ENCODE results near the gene KRT26. TPM values are rescaled to one million over a fixed set of nuclear protein-coding genes. Genes with fewer than 3 reads are reported as not detected.

KRT26 gene
- total RNA-seq, 1 donor from 2014 or later: not detected

- no peaks in the 10 kb centered on the region for H3K36me3 ChIP-seq (ENCODE audit: control insufficient read depth in 3 of 3, insufficient read depth in 3 of 3, low read length in 3 of 3)
- peaks cover 0 to 8% (median 3%) of the 10 kb centered on the region in 3 donors for H3K27me3 ChIP-seq (ENCODE audit: control insufficient read depth in 3 of 3, insufficient read depth in 3 of 3, low read length in 3 of 3)
- peaks cover 0 to 5% (median 0%) of the 10 kb centered on the region in 3 donors for H3K9me3 ChIP-seq (ENCODE audit: control insufficient read depth in 3 of 3, low read length in 3 of 3)
- H3K4me1 ChIP-seq (ENCODE audit: control insufficient read depth in 3 of 3, insufficient read depth in 3 of 3, low read length in 3 of 3): no peaks in the 10 kb centered on the region
- H3K9ac ChIP-seq (ENCODE audit: low read depth in 1 of 3, low read length in 3 of 3): no peak overlapping the region
- H3K4me3 ChIP-seq (ENCODE audit: low read length in 3 of 3): no peak overlapping the region
- no peak overlapping the region for H3K27ac ChIP-seq (ENCODE audit: low read depth, low read length)
Observed at GRCh38 chr17:40738553-40738952, 33.4 kb downstream of the KRT26 start.

GRCh38 chr17:40735016-40735415 lies 37.0 kb downstream of the KRT26 start:
- Histone ChIP-seq H3K27ac (ENCODE audit: low read depth, low read length) (no peak overlapping the region), H3K9ac (ENCODE audit: low read depth in 1 of 3, low read length in 3 of 3) (no peak overlapping the region), H3K9me3 (ENCODE audit: control insufficient read depth in 3 of 3, low read length in 3 of 3) (no peaks in the 10 kb centered on the region), H3K36me3 (ENCODE audit: control insufficient read depth in 3 of 3, insufficient read depth in 3 of 3, low read length in 3 of 3) (no peaks in the 10 kb centered on the region), H3K4me3 (ENCODE audit: low read length in 3 of 3) (no peak overlapping the region), H3K4me1 (ENCODE audit: control insufficient read depth in 3 of 3, insufficient read depth in 3 of 3, low read length in 3 of 3) (no peaks in the 10 kb centered on the region), H3K27me3 (ENCODE audit: control insufficient read depth in 3 of 3, insufficient read depth in 3 of 3, low read length in 3 of 3) (peaks cover 1 to 8% (median 6%) of the 10 kb centered on the region in 3 donors)

- no peak overlapping the region for H3K9ac ChIP-seq (ENCODE audit: low read depth in 1 of 3, low read length in 3 of 3)
- no peaks in the 10 kb centered on the region for H3K9me3 ChIP-seq (ENCODE audit: control insufficient read depth in 3 of 3, low read length in 3 of 3)
- no peak overlapping the region for H3K27ac ChIP-seq (ENCODE audit: low read depth, low read length)
- H3K36me3 ChIP-seq (ENCODE audit: control insufficient read depth in 3 of 3, insufficient read depth in 3 of 3, low read length in 3 of 3): no peaks in the 10 kb centered on the region
- H3K4me3 ChIP-seq (ENCODE audit: low read length in 3 of 3): no peak overlapping the region
- no peaks in the 10 kb centered on the region for H3K4me1 ChIP-seq (ENCODE audit: control insufficient read depth in 3 of 3, insufficient read depth in 3 of 3, low read length in 3 of 3)
- H3K27me3 ChIP-seq (ENCODE audit: control insufficient read depth in 3 of 3, insufficient read depth in 3 of 3, low read length in 3 of 3): peaks cover 2 to 12% (median 6%) of the 10 kb centered on the region in 3 donors
Observed at GRCh38 chr17:40734018-40734417, 38.0 kb downstream of the KRT26 start.

GRCh38 chr17:40730970-40731369 lies 41.0 kb downstream of the KRT26 start:
- H3K4me1 ChIP-seq (ENCODE audit: control insufficient read depth in 3 of 3, insufficient read depth in 3 of 3, low read length in 3 of 3): no peaks in the 10 kb centered on the region
- no peak overlapping the region for H3K27ac ChIP-seq (ENCODE audit: low read depth, low read length)
- peaks cover 2 to 12% (median 10%) of the 10 kb centered on the region in 3 donors for H3K27me3 ChIP-seq (ENCODE audit: control insufficient read depth in 3 of 3, insufficient read depth in 3 of 3, low read length in 3 of 3)
- no peaks in the 10 kb centered on the region for H3K9me3 ChIP-seq (ENCODE audit: control insufficient read depth in 3 of 3, low read length in 3 of 3)
- no peaks in the 10 kb centered on the region for H3K36me3 ChIP-seq (ENCODE audit: control insufficient read depth in 3 of 3, insufficient read depth in 3 of 3, low read length in 3 of 3)
- H3K9ac ChIP-seq (ENCODE audit: low read depth in 1 of 3, low read length in 3 of 3): no peak overlapping the region
- no peak overlapping the region for H3K4me3 ChIP-seq (ENCODE audit: low read length in 3 of 3)

GRCh38 chr17:40727447-40728231 lies 44.4 kb downstream of the KRT26 start:
- Histone ChIP-seq H3K36me3 (ENCODE audit: control insufficient read depth in 3 of 3, insufficient read depth in 3 of 3, low read length in 3 of 3) (no peaks in the 10 kb centered on the region), H3K9ac (ENCODE audit: low read depth in 1 of 3, low read length in 3 of 3) (no peak overlapping the region), H3K4me1 (ENCODE audit: control insufficient read depth in 3 of 3, insufficient read depth in 3 of 3, low read length in 3 of 3) (no peaks in the 10 kb centered on the region), H3K4me3 (ENCODE audit: low read length in 3 of 3) (no peak overlapping the region), H3K27me3 (ENCODE audit: control insufficient read depth in 3 of 3, insufficient read depth in 3 of 3, low read length in 3 of 3) (peaks cover 2 to 12% (median 10%) of the 10 kb centered on the region in 3 donors), H3K9me3 (ENCODE audit: control insufficient read depth in 3 of 3, low read length in 3 of 3) (no peaks in the 10 kb centered on the region), H3K27ac (ENCODE audit: low read depth, low read length) (no peak overlapping the region)

GRCh38 chr17:40726919-40727318 lies 45.1 kb downstream of the KRT26 start:
- Histone ChIP-seq H3K4me3 (ENCODE audit: low read length in 3 of 3) (no peak overlapping the region), H3K27ac (ENCODE audit: low read depth, low read length) (no peak overlapping the region), H3K9me3 (ENCODE audit: control insufficient read depth in 3 of 3, low read length in 3 of 3) (no peaks in the 10 kb centered on the region), H3K9ac (ENCODE audit: low read depth in 1 of 3, low read length in 3 of 3) (no peak overlapping the region), H3K27me3 (ENCODE audit: control insufficient read depth in 3 of 3, insufficient read depth in 3 of 3, low read length in 3 of 3) (peaks cover 2 to 12% (median 10%) of the 10 kb centered on the region in 3 donors), H3K4me1 (ENCODE audit: control insufficient read depth in 3 of 3, insufficient read depth in 3 of 3, low read length in 3 of 3) (no peaks in the 10 kb centered on the region), H3K36me3 (ENCODE audit: control insufficient read depth in 3 of 3, insufficient read depth in 3 of 3, low read length in 3 of 3) (no peaks in the 10 kb centered on the region)

- Histone ChIP-seq H3K36me3 (ENCODE audit: control insufficient read depth in 3 of 3, insufficient read depth in 3 of 3, low read length in 3 of 3) (no peaks in the 10 kb centered on the region), H3K9me3 (ENCODE audit: control insufficient read depth in 3 of 3, low read length in 3 of 3) (no peaks in the 10 kb centered on the region), H3K4me1 (ENCODE audit: control insufficient read depth in 3 of 3, insufficient read depth in 3 of 3, low read length in 3 of 3) (no peaks in the 10 kb centered on the region), H3K27me3 (ENCODE audit: control insufficient read depth in 3 of 3, insufficient read depth in 3 of 3, low read length in 3 of 3) (peaks cover 0 to 8% (median 3%) of the 10 kb centered on the region in 3 donors), H3K9ac (ENCODE audit: low read depth in 1 of 3, low read length in 3 of 3) (no peak overlapping the region), H3K4me3 (ENCODE audit: low read length in 3 of 3) (no peak overlapping the region), H3K27ac (ENCODE audit: low read depth, low read length) (no peak overlapping the region)
Observed at GRCh38 chr17:40724656-40725055, 47.3 kb downstream of the KRT26 start.

- H3K9me3 ChIP-seq (ENCODE audit: control insufficient read depth in 3 of 3, low read length in 3 of 3): no peaks in the 10 kb centered on the region
Observed at GRCh38 chr17:40722241-40722640, 49.8 kb downstream of the KRT26 start.

GRCh38 chr17:40720899-40721298 lies 51.1 kb downstream of the KRT26 start:
- H3K9me3 ChIP-seq (ENCODE audit: control insufficient read depth in 3 of 3, low read length in 3 of 3): no peaks in the 10 kb centered on the region
- H3K27ac ChIP-seq (ENCODE audit: low read depth, low read length): no peak overlapping the region
- no peaks in the 10 kb centered on the region for H3K4me1 ChIP-seq (ENCODE audit: control insufficient read depth in 3 of 3, insufficient read depth in 3 of 3, low read length in 3 of 3)
- no peaks in the 10 kb centered on the region for H3K36me3 ChIP-seq (ENCODE audit: control insufficient read depth in 3 of 3, insufficient read depth in 3 of 3, low read length in 3 of 3)
- H3K27me3 ChIP-seq (ENCODE audit: control insufficient read depth in 3 of 3, insufficient read depth in 3 of 3, low read length in 3 of 3): peaks cover 2 to 4% (median 3%) of the 10 kb centered on the region in 3 donors
- H3K4me3 ChIP-seq (ENCODE audit: low read length in 3 of 3): no peak overlapping the region
- no peak overlapping the region for H3K9ac ChIP-seq (ENCODE audit: low read depth in 1 of 3, low read length in 3 of 3)

More at GRCh38 chr17:40722241-40722640, 49.8 kb downstream of the KRT26 start:
- no peaks in the 10 kb centered on the region for H3K4me1 ChIP-seq (ENCODE audit: control insufficient read depth in 3 of 3, insufficient read depth in 3 of 3, low read length in 3 of 3)
- H3K4me3 ChIP-seq (ENCODE audit: low read length in 3 of 3): no peak overlapping the region
- no peak overlapping the region for H3K27ac ChIP-seq (ENCODE audit: low read depth, low read length)
- H3K27me3 ChIP-seq (ENCODE audit: control insufficient read depth in 3 of 3, insufficient read depth in 3 of 3, low read length in 3 of 3): peaks cover 0 to 8% (median 0%) of the 10 kb centered on the region in 3 donors
- H3K36me3 ChIP-seq (ENCODE audit: control insufficient read depth in 3 of 3, insufficient read depth in 3 of 3, low read length in 3 of 3): no peaks in the 10 kb centered on the region
- no peak overlapping the region for H3K9ac ChIP-seq (ENCODE audit: low read depth in 1 of 3, low read length in 3 of 3)

- H3K4me1 ChIP-seq (ENCODE audit: control insufficient read depth in 3 of 3, insufficient read depth in 3 of 3, low read length in 3 of 3): no peaks in the 10 kb centered on the region
- H3K9me3 ChIP-seq (ENCODE audit: control insufficient read depth in 3 of 3, low read length in 3 of 3): no peaks in the 10 kb centered on the region
- no peak overlapping the region for H3K27ac ChIP-seq (ENCODE audit: low read depth, low read length)
- H3K9ac ChIP-seq (ENCODE audit: low read depth in 1 of 3, low read length in 3 of 3): no peak overlapping the region
- peaks cover 0 to 8% (median 7%) of the 10 kb centered on the region in 3 donors for H3K27me3 ChIP-seq (ENCODE audit: control insufficient read depth in 3 of 3, insufficient read depth in 3 of 3, low read length in 3 of 3)
- H3K4me3 ChIP-seq (ENCODE audit: low read length in 3 of 3): no peak overlapping the region
- H3K36me3 ChIP-seq (ENCODE audit: control insufficient read depth in 3 of 3, insufficient read depth in 3 of 3, low read length in 3 of 3): no peaks in the 10 kb centered on the region
Observed at GRCh38 chr17:40718930-40719329, 53.1 kb downstream of the KRT26 start.
